Stimulated activated CD4-positive, alpha-beta T cell treated with anti-CD3 and anti-CD28 coated beads, Interleukin-1b, Interleukin-23, amount 100 ng/mL, for 48 hours (primary cell): ENCODE data around the gene TMEM255B.

Experiments used
- DNase-seq: peaks from one replicate; pipeline ENCODE4 v3.0.0-alpha.2; 2020

Gene TMEM255B

DNA sequence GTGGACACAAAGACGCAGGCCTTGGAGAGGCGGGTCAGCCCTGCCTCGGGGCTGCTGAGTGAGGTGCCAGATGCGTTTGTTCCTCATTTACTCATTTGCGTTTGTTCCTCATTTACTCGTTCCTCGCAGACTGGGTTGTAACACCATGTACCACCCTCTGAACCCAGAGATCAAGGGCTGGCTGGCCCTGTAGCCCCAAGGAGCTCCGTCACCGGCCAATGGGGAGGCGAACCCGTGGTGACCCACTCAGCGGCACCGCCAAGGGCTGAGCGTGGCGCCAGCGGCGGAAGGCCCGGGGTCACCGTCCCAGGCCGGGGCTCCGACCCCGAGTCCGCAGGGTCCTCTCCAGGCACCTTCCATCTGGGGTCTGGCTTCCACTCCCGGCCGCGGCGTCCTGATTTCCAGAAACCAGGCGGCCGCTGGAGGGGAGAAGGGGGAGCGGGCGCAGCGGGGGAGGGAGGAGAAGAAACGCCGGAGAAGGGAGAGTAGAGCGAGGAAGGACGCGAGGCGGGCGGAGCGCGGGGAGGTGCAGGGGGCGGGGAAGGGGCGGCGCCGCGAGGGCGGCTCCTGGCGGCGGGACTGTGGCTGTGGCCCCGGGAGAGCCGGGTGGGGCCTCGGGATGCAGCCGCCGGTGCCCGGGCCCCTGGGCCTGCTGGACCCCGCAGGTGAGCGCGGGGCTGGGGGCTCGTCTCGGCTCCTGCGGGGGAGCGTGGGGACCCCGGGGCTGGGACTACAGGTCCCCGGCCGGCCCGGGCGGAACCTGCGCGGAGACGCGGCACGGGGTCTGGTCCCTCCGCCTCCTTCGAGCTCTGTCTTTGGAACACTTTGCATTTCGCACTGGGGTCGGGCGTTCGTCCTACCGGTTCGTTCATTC lies at the start of gene TMEM255B:
TSS of gene TMEM255B (plus strand) at position 576 of the 874 bp plus-strand sequence. CDS start at position 620, 44 bp downstream.
- peak; percentile 62 for DNase-seq

DNA sequence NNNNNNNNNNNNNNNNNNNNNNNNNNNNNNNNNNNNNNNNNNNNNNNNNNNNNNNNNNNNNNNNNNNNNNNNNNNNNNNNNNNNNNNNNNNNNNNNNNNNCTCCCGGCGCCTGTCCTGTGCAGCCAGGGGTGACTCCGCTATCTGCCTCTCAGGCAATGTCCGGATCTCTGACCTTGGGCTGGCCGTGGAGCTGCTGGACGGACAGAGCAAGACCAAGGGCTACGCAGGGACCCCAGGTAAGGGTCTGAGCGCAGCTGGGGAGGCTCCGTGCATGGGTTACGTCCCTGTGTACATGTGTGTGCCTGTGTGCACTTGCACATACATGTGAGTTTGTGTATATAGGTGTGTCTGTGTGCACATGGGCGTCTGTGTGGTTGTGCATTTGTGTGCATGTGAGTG lies 36.1 kb upstream of the TMEM255B start:
- DNase-seq, result no peak

DNA sequence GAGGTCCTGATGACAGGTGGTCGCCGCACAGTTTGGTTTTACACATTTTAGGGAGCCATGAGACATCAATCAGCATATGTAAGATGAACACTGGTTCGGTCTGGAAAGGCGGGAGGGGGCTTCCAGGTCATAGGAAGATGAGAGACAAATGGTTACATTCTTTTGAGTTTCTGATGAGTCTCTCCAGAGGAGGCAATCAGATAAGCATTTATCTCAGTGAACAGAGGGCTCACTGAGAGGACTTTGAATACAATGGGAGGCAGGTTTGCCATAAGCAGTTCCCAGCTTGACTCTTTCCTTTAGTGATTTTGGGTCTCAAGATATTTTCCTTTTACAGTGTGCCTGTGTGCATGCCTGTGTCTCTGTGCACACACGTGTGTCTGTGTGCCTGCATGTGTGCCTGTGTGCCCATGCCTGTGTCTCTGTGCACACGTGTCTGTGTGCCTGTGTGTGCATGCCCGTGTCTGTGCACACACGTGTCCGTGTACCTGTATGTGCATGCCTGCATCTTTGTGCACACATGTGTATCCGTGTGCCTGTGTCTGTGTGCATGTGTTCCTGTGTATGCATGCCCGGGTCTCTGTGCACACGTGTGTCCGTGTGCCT lies 35.5 kb upstream of the TMEM255B start:
- no peak for DNase-seq

DNA sequence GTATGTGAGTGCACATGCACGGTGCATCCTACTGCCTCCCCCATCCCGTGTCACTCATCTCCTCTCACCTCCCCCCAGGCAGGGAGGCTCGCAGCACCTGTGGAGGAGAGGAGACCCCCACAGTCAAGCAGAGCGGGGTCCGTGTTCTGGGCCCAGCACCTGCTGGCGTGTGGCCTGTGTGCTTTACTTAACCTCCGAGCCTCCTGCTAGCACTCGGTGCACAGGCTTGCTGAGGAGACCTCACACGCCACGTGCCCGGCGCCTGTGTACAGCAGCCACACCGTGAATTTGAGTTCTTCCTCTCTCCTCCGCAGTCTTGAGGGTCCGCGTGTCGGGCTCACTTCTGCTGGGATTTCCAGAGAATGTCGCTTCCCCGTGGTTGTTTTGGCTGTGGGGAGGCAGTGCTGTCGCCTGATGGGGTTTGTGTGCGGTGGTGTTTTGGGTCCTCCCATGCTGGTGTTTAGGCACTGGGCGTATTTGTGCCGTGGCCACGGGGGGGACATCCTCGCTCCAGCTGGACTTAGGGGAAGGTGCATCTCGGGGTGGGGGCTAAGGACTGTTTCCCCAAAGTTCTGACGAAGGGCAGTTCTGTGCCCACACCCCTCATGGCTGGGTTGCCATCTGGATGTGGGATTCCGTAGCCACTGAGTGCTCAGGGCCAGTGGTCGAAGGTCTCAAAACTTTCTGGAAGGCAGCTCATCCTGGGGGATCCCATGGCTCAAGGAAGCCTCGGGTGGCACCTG lies 34.8 kb upstream of the TMEM255B start:
- DNase-seq, result no peak

DNA sequence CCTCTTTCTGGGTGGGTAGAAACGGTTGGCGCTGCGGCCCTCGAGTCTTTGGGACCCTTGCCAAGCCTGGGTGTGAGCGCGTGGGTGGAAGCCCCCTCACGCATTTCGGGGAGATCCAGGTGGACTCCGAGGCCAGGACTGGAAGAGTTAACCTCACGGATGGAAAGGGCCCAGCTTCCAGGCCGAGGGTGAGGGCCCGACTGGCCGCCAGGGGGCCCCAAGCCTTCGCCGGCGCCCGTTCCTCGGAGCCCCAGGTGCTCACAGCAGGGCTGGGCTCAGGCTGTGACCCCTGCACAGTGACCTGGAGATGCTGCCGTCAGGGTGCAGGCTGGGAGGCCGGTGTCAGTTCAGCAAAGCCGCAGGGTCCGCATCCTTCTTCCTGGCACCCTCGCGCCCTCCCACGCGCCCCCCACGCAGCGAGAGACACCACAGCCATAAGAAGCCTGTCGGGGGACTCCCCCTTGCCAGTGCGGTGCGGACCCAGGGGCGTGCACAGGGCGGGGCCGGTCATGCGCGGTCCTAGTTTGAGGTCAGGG lies 34.2 kb upstream of the TMEM255B start:
- DNase-seq, result peak; percentile 86

DNA sequence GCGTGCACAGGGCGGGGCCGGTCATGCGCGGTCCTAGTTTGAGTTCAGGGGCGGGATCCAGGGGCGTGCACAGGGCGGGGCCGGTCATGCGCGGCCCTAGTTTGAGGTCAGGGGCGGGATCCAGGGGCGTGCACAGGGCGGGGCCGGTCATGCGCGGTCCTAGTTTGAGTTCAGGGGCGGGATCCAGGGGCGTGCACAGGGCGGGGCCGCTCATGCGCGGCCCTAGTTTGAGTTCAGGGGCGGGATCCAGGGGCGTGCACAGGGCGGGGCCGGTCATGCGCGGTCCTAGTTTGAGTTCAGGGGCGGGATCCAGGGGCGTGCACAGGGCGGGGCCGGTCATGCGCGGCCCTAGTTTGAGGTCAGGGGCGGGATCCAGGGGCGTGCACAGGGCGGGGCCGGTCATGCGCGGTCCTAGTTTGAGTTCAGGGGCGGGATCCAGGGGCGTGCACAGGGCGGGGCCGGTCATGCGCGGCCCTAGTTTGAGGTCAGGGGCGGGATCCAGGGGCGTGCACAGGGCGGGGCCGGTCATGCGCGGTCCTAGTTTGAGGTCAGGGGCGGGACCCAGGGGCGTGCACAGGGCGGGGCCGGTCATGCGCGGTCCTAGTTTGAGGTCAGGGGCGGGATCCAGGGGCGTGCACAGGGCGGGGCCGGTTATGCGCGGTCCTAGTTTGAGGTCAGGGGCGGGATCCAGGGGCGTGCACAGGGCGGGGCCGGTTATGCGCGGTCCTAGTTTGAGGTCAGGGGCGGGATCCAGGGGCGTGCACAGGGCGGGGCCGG lies 33.5 kb upstream of the TMEM255B start:
- peak; percentile 57 for DNase-seq

DNA sequence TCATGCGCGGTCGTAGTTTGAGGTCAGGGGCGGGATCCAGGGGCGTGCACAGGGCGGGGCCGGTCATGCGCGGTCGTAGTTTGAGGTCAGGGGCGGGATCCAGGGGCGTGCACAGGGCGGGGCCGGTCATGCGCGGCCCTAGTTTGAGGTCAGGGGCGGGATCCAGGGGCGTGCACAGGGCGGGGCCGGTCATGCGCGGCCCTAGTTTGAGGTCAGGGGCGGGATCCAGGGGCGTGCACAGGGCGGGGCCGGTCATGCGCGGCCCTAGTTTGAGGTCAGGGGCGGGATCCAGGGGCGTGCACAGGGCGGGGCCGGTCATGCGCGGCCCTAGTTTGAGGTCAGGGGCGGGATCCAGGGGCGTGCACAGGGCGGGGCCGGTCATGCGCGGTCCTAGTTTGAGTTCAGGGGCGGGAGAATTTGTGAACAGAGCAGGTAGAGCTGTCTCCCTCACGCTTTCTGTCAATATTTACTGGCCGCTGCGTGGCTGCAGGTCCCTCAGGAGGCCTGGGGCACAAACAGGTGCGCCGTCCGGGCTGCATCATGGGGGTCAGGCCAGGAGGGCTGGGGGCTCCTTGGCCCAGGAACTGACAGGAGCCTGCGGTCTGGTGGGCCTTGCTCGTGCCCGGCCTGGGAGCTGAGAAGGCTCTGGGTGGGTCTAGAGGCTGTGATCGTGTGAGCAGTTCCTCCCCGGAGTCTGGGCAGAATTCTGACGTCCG lies 32.8 kb upstream of the TMEM255B start:
- peak; percentile 17 for DNase-seq

DNA sequence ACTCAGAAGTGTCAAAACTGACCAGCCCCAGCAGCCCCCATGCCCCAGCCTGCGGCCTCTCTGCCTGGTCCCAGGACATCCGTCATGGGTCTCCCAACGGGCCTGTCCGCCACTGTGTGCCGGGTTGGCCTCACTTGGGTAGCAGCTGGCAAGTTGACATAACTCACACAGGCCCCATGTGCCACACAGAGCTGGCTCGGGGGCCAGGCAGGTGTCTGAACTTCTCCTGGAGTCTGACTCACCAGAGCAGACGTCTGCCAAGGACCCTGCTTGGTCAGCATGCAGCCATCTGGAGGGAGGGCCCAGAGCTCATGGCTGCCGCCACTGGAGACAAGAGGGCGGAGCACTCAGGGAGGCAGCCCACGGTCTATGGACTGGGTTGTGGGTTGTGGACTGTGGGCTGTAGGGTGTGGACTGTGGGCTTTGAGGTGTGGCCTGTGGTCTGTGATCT lies 32.0 kb upstream of the TMEM255B start:
- DNase-seq, result no peak

DNA sequence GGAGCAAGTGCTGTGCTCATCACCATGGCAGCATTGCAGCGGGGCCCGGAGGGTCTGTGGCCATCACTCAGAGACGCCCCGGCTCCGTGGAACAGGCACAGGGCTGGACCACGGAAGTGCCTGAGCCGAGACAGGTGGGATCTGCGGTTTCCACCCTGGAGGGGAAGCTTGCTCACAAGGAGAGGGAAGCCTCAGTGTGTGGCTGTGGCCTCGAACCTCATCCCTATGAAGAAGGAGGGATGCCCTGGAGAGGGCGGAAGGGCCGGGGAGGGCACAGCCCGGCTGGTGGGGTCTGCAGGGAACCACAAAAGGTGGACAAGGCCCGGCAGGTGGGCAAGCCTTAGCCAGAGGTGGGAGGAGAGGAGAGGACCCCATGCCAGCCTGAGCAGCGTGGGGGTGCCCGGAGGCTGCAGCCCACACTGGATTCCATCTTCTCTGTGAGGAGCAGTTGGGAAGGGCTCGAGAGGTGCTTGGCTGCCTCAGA lies 30.4 kb upstream of the TMEM255B start:
- no peak for DNase-seq

DNA sequence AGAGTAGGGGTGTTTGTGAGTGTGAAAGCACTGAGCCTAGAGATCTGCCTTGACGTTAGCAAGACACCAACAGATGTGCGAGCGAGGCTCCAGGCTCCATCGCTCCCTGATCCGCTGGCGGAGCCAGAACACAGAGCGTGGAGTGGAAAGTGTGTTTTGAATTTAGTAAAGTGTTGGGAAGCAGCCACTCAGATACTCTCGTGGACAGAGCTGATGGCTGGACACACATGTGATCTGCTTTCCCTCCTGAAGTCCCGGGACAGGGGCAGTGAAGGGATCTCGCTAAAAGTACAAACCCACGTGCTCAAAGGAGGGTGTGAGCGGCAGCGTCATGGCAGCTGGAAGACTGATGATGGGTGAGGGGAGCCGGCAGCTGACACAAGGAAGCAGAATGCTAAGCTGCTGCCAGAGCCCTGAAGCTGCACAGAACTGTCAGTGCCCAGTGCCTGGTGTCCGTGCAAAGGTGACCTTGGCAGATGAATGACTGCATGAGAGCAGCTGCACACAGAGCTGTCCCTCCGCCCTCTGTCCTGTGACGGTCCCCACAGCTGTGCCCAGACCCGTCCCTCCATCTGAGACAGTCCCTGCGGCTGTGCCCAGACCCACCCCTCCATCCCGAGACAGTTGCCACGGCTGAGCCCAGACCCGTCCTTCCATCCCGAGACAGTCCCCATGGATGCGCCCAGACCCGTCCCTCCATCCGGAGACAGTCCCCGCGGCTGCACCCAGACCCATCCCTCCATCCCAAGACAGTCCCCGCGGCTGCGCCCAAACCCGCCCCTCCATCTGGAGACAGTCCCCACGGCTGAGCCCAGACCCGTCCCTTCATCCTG lies 29.6 kb upstream of the TMEM255B start:
- DNase-seq, result no peak

DNA sequence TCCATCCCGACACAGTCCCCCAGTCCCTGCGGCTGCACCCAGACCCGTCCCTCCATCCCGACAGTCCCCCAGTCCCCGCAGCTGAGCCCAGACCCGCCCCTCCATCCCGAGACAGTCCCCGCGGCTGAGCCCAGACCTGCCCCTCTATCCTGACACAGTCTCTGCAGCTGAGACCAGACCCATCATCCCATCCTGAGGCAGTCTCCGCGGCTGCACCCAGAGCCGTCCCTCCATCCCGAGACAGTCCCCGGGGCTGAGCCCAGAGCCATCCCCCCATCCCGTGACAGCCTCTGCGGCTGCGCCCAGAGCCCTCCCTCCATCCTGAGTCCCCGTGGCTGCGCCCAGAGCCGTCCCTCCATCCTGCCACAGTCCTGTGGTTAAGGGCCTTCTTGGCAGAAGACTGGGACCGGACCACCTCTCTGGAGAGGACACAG lies 28.8 kb upstream of the TMEM255B start:
- DNase-seq, result no peak

DNA sequence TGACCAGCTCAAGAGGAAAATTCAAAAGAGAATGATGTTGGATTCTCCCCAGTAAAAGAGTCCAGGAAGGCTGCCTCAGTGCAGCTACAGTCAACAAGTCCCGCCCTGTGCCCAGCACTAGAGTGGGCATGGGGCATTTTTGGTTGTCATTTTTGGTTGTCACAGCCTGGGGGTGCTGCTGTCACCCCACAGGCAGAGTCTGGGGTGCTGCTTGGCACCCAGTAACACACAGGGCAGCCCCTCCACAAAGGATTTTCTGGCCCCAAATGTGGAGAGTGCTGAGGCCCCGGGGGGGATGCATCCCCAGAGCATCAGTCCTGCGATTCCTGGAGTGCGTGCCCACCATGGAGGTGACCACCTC lies 28.2 kb upstream of the TMEM255B start:
- DNase-seq, result no peak

DNA sequence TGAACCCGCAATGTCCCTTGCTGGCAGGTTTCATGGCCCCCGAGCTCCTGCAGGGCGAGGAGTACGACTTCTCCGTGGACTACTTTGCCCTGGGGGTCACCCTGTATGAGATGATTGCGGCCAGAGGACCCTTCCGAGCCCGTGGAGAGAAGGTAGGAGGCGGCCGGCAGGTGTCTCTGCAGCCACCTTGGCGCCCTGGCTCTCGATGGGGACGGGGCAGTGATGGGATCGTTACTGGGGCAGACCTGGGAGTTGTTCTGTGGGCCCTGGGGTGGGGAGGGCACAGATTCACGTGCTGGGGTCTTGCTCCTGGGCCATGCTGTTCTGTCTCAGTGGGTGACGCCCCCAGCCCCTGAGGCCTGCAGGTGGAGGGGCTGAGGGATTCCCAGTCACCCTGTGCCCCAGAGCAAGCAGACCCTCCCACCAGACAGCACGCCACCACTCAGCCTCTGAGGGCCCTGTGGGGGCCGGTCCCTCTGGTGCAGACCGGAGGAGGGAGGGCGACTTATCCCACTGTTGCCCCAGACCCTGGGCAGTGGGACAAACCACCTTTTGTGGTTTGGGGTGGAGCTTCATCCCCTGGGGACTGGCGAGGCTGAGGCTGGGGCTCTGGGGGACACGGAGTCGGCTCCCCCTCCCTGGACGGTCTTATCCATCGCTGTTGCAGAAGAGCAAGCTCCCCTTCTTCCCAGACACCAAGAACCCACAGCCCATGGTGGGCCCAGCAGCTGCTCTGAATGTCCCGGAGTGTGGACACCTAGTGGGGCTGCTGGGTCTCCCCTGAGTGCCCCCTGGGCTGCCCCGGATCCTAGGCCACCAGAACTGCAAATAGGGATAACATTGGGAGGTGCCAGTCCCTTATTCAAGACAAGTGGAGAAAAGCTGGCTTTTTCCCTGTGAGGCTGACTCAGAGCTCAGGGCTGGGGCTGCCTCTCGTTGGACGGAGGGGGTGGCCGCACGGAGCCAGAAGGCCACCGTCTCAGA lies 27.5 kb upstream of the TMEM255B start:
- no peak for DNase-seq

DNA sequence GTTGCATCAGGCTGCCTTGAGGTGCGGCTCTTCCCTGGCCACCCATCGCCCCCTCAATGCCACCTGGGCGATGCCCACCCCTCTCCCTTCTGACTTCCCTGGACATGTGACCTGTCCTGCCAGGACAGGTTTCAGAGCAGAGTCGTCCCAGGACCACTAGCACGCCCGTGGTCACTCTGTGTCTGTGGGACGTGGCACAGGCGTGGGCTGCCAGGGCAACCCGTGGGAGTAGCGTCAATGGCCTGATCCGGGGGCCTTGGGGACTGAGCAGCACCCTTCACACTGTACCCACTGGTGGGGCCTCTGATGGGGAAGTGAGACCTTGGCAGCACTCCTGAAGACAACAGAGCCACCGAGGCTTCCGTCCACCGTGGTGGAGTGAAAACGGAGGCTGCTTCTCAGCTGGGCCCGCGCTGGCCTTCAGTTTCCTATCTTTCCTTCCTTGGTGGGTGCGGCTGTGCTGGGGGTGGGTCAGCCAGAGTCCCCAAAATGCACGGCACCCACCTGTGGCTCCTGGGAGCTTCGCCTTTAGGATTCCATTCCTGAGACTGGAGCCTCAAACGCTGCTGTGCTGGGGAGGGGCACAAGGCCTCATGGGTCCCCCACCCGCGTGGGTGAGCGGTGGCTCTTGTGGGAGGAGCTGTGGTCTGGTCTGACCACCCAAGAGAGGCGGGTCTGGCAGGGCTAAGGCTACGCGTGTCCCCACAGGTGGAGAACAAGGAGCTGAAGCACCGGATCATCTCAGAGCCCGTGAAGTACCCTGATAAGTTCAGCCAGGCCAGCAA lies 26.7 kb upstream of the TMEM255B start:
- no peak for DNase-seq

DNA sequence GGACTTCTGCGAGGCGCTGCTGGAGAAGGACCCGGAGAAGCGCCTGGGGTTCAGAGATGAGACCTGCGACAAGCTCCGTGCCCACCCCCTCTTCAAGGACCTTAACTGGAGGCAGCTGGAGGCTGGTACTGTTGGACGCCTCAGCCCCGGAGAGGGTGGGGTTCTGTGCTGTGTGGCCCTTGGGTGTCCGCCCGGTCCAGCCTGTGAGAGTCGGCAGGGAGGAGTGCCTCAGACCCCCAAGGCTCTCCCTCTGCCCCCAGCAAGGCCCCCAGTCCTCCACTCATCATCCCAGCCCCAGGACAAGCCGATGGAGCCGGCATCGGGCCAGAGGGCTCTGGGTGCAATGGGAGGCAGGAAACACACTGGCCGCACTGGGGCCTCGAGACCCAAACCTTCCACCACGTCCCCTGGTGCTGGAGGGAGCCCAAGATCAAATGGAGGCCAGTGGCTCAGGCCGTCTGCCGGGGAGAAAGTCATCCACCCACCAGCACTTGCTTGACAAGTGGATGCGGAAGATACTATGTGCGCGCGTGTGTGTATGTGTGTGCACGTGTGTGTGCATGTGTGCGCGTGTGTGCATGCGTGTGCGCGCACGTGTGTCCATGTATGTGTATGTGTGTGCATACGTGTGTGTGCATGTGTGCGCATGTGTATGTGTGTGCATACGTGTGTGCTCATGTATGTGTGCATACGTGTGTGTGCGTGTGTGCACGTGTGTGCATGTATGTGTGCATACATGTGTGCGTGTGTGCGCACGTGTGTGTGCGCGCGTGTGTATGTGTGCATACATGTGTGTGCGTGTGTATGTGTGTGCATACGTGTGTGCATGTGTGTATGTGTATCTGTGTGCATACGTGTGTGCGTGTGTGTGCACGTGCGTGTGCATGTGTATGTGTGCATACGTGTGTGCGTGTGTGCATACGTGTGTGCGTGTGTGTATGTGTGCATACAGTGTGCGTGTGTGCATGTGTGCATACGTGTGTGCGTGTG lies 25.8 kb upstream of the TMEM255B start:
- no peak for DNase-seq

DNA sequence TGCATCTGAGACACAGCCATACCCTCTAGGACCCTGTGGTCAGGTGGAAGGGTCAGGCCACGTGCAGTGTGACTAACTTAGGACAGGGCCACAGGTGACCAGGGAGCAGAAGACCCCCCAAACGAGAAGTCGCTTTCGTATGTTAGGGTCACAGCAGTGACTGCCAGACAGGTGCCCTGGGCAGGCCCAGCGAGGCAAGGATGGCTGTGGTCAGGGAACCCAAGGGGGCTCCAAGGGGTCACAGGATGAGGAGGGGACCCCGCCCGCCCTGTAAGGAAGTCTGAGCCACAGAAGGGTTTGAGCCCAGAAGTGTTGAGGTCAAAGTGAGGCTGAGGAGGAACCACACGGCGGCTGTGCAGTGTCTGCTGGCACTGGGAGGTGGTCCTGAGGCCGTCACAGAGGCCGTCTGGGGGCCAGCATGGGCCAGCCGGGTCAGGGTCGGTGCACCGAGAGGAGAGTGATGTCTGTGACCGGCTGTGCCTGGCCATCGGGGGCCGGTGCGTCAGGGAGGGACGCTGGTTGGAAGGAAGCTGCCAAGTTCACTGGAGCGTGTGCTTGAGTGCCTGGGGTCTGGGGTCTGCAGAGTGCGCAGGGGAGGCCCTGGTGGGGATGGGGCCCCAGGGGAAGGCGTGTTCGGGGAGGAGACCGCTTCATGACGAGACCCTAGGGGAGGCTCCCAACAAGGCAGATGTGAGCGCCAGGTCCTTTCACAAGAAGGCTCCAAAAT lies 24.8 kb upstream of the TMEM255B start:
- no peak for DNase-seq

DNA sequence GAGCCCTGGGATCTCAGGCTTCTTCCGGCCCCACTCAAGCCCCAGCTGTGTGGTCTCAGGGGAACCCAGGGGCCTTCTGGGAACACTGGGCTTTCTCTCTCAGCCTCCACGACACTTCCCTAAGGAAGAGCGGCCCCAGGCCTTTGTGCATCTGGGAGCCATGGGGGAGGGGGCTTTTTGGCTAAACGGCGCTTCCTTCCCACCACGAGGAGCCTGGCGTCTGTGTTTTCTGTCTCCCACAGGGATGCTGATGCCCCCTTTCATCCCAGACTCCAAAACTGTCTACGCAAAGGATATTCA lies 24.2 kb upstream of the TMEM255B start:
- DNase-seq, result no peak
